Activated CD8-positive, alpha-beta T cell treated with anti-CD3 and anti-CD28 coated beads for 36 hours (primary cell): ENCODE results near the gene HSD17B8. TPM values are rescaled to one million over a fixed set of nuclear protein-coding genes. Genes with fewer than 3 reads are reported as not detected.
"Not testable (repeated sequence)": the region's sequence is repeated elsewhere in the genome, so short reads cannot be mapped to it uniquely, and the experiment has no call there.

Experiments
- ATAC-seq: fragments of 200-7000 bp; cut with Tn5 transposase; one replicate; pipeline ENCODE4 v1.10.0; 2021; ENCODE audit warnings: mild to moderate bottlenecking, moderate library complexity
- CTCF ChIA-PET: fragments of 350-600 bp; sonication (Branson Sonifier 250); formaldehyde crosslinking; loops from one replicate; lab custom pipeline; 2021; ENCODE audit warnings: antibody characterized with exemption; lab: Charles Lee
- POLR2A ChIA-PET: fragments of 350-600 bp; sonication (Branson Sonifier 250); formaldehyde crosslinking; loops from one replicate; lab custom pipeline; 2021; ENCODE audit warnings: antibody characterized with exemption; lab: Charles Lee
- DNase-seq: peaks from one replicate; pipeline ENCODE4 v3.0.0-alpha.2; 2020
- H3K27ac Mint-ChIP-seq: one replicate; pipeline ENCODE4 v1.8.0; 2021; ENCODE audit warnings: mild to moderate bottlenecking, mixed read lengths
- H3K27me3 Mint-ChIP-seq: one replicate; pipeline ENCODE4 v1.8.0; 2021; ENCODE audit warnings: mixed read lengths
- H3K36me3 Mint-ChIP-seq: one replicate; pipeline ENCODE4 v1.8.0; 2021; ENCODE audit warnings: low read depth, mixed read lengths
- H3K4me1 Mint-ChIP-seq: one replicate; pipeline ENCODE4 v1.8.0; 2021; ENCODE audit warnings: low read depth, mixed read lengths
- H3K4me3 Mint-ChIP-seq: one replicate; pipeline ENCODE4 v1.8.0; 2021; ENCODE audit warnings: mild to moderate bottlenecking, moderate library complexity, mixed read lengths
- H3K9me3 Mint-ChIP-seq: one replicate; pipeline ENCODE4 v1.8.0; 2021; ENCODE audit warnings: mixed read lengths
- intact Hi-C: fragments of 100-400 bp; cut with micrococcal nuclease; formaldehyde crosslinking; loops from one replicate; pipeline ENCODE4 v1.10.0; 2022
- total RNA-seq, 2 experiments: library from RNA; stranded (reverse); gene quantifications; one replicate each; pipeline ENCODE4 v1.2.3, GENCODE V29; 2021
- TF ChIP-seq, protein P1 (sequence below): fragments of 200-600 bp; IDR thresholded peaks from one replicate; pipeline ENCODE4 v1.8.0; 2022; ENCODE audit warnings: antibody characterized with exemption, mild to moderate bottlenecking

HSD17B8 gene
- total RNA-seq, 2 experiments from 2014 or later, result 40.6 to 42.0 TPM

DNA sequence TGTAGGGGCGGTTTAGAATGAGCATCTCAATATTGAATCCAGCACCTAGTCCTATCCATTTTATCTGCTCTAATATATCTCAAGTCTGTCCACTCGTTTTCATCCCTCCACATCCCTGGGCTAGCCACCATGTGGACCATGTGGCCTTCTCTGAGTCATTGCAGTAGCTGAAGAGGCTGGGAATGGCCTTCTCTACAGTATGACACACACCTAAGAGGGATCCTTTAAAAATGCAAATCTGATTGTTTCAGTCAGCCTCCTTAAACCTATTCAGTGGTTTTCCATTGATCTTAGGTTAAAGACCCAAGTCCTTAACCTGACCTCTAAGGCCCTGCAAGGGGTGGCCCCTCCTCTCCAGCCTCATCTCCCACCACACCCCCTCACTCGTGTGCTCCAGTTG is 13.2 kb downstream of the HSD17B8 start:
- intact Hi-C loops, result no loop called here
- DNase-seq (no peak), ATAC-seq (no peak)
- TF ChIP-seq, protein P1, sequence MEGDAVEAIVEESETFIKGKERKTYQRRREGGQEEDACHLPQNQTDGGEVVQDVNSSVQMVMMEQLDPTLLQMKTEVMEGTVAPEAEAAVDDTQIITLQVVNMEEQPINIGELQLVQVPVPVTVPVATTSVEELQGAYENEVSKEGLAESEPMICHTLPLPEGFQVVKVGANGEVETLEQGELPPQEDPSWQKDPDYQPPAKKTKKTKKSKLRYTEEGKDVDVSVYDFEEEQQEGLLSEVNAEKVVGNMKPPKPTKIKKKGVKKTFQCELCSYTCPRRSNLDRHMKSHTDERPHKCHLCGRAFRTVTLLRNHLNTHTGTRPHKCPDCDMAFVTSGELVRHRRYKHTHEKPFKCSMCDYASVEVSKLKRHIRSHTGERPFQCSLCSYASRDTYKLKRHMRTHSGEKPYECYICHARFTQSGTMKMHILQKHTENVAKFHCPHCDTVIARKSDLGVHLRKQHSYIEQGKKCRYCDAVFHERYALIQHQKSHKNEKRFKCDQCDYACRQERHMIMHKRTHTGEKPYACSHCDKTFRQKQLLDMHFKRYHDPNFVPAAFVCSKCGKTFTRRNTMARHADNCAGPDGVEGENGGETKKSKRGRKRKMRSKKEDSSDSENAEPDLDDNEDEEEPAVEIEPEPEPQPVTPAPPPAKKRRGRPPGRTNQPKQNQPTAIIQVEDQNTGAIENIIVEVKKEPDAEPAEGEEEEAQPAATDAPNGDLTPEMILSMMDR, result no peak
- POLR2A ChIA-PET, result interaction anchor here (2.6 kb wide), 1 partner anchor 31 kb away, joined by 8 read pairs; no protein-coding TSS in a partner anchor
- Mint-ChIP-seq H3K9me3 (no peaks in the 10 kb centered on the region), H3K27me3 (peaks cover 1% of the 10 kb centered on the region), H3K36me3 (no peaks in the 10 kb centered on the region), H3K27ac (no peak overlapping the region), H3K4me3 (no peak overlapping the region), H3K4me1 (peaks cover 47% of the 10 kb centered on the region)
- CTCF ChIA-PET, result interaction anchor here (1.2 kb wide), 1 partner anchor 56 kb away, joined by 5 read pairs; no protein-coding TSS in a partner anchor

DNA sequence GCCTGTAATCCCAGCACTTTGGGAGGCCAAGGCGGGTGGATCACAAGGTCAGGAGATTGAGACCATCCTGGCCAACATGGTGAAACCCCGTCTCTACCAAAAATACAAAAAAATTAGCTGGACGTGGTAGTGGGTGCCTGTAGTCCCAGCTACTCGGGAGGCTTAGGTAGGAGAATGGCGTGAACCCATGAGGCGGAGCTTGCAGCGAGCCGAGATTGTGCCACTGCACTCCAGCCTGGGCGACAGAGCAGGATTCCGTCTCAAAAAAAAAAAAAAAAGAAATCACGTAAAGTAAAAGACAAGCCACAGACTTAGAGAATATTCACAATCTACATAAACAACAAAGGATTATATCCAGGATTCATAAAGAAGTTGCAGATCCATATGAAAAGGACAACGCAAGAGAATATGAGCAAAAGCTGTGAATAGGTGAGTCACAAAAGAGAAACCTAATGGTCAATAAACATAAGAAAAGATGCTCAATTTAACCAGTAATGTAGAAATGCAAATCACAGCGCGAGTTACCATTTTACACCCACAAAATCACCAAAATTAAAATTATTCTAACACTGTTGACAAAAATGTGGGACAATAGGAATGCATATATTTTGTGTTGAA is 22.2 kb downstream of the HSD17B8 start:
- H3K27me3 Mint-ChIP-seq, ATAC-seq, H3K4me3 Mint-ChIP-seq, H3K9me3 Mint-ChIP-seq, intact Hi-C loops, H3K27ac Mint-ChIP-seq, H3K4me1 Mint-ChIP-seq, H3K36me3 Mint-ChIP-seq, DNase-seq, POLR2A ChIA-PET: not testable (repeated sequence)
- CTCF ChIA-PET, result interaction anchor here (0.7 to 1.1 kb wide), 3 partner anchors 8 to 151 kb away, joined by 3 read pairs; partner anchors contain the start of gene HLA-DPB1

DNA sequence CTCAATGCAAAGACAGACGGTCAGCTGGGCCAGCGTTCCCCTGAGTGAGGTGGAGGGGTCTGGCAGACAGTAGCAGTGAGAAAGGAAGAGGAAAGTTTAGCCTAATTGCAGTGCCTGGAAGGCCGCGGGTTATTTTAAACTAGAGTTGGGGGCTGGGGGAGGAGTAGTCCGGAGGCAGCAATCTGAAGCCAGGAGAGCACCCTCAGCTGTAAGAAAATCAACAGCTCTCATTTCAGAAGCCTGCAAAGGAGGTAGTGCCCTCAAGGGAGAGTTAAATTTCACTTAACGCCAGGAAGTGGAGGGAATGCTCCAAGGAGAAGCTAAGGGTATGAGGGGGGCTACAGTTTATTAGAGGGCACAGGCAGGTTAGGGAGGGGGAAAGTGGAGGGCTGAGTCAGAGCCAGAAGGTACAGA is 30.8 kb downstream of the HSD17B8 start:
- TF ChIP-seq, protein P1, result no peak
- Mint-ChIP-seq H3K27me3 (peaks cover 12% of the 10 kb centered on the region), H3K4me3 (no peak overlapping the region), H3K9me3 (no peaks in the 10 kb centered on the region), H3K4me1 (peaks cover under 1% of the 10 kb centered on the region), H3K27ac (no peak overlapping the region), H3K36me3 (no peaks in the 10 kb centered on the region)
- CTCF ChIA-PET, result interaction anchor here (0.9 to 2.9 kb wide), 3 partner anchors 8 to 74 kb away, joined by 3 to 10 read pairs (median 3); no protein-coding TSS in a partner anchor
- ATAC-seq (no peak), DNase-seq (no peak)
- POLR2A ChIA-PET, result interaction anchor here (1.0 kb wide), 1 partner anchor 11 kb away, joined by 4 read pairs; no protein-coding TSS in a partner anchor
- intact Hi-C loops, result no loop called here

DNA sequence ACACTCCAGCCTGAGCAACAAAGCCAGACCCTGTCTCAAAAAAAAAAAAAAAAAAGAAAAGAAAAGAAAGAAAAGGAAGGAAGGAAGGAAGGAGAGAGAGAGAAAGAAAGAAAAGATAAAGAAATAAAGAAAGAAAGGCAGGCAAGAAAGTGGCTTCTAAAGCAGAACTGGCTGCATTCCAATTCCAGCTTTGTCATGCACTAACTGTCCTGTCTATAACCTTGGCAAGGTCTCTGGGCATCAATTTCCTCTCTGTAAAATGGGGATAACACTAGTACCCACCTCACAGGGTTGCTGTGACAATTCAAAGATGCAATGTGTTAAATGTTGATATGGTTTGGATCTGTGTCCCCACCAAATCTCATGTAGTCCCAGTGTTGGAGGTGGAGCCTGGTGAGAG is 31.9 kb downstream of the HSD17B8 start:
- TF ChIP-seq, protein P1, result no peak
- POLR2A ChIA-PET, result interaction anchor here (1.0 to 1.5 kb wide), 2 partner anchors 10 to 12 kb away, joined by 3 to 4 read pairs; no protein-coding TSS in a partner anchor
- CTCF ChIA-PET, result interaction anchor here (1.1 to 2.9 kb wide), 3 partner anchors 12 to 111 kb away, joined by 3 to 10 read pairs (median 3); no protein-coding TSS in a partner anchor
- ATAC-seq (no peak), DNase-seq (no peak)
- Mint-ChIP-seq H3K4me3 (no peak overlapping the region), H3K9me3 (no peaks in the 10 kb centered on the region), H3K27me3 (peaks cover 12% of the 10 kb centered on the region), H3K36me3 (no peaks in the 10 kb centered on the region), H3K27ac (no peak overlapping the region), H3K4me1 (peaks cover 5% of the 10 kb centered on the region)
- intact Hi-C loops, result no loop called here

DNA sequence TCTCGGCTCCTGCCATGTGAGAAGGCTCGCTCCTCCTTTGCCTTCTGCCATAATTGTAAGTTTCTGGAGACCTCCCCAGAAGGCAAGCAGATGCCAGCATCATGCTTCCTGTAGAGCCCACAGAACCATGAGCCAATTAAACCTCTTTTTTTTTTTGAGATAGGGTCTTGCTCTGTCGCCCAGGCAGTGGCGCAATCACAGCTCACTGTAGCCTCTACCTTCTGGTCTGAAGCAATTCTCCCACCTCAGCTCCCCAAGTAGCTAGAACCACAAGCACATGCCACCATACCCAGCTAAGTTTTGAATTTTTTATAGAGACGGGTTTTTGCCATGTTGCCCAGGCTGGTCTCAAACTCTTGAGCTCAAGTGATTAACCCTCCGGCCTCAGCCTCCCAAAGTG is 32.4 kb downstream of the HSD17B8 start:
- TF ChIP-seq, protein P1, result no peak
- intact Hi-C loops, result no loop called here
- ATAC-seq (no peak), DNase-seq (no peak)
- ChIA-PET CTCF (interaction anchor here (1.1 to 2.9 kb wide), 2 partner anchors 12 to 112 kb away, joined by 3 to 10 read pairs; no protein-coding TSS in a partner anchor), POLR2A (interaction anchor here (1.5 kb wide), 1 partner anchor 11 kb away, joined by 3 read pairs; no protein-coding TSS in a partner anchor)
- Mint-ChIP-seq H3K27ac (no peak overlapping the region), H3K36me3 (no peaks in the 10 kb centered on the region), H3K4me1 (peaks cover 8% of the 10 kb centered on the region), H3K4me3 (no peak overlapping the region), H3K9me3 (no peaks in the 10 kb centered on the region), H3K27me3 (peaks cover 12% of the 10 kb centered on the region)
